SH-SY5Y (cell line): Measurements from ENCODE around the gene PIGH.

Experiments used
- GATA2 ChIP-seq: IDR thresholded peaks from 2 replicates; pipeline ENCODE4 v1.6.1; 2011; ENCODE audit warnings: mild to moderate bottlenecking, low read depth, low read length
- GATA3 ChIP-seq: IDR thresholded peaks from 2 replicates; pipeline ENCODE4 v1.6.1; 2011; ENCODE audit warnings: low read depth, mild to moderate bottlenecking, low read length, moderate library complexity

DNA sequence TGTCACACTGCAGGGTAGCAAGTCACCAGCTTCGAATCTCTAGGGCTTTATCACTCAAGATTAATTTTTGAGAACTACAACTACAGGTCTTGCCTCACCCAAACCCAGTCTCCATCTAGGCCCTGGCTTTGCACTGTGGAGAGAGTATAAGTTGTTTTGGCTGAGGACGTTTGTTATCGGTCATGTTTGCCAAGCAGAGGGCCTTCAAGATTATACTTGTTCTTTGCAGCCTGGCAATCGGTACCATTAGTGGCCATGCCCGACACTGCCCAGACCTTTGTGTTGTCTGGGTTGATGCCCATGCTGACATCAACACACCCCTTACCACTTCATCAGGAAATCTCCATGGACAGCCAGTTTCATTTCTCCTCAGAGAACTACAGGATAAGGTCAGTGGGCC is 45.3 kb upstream of the PIGH start:
- TF ChIP-seq GATA3 (no peak), GATA2 (no peak)
